Heart left ventricle (tissue), 16 donors: ENCODE results near the gene APLF. TPM values are rescaled to one million over a fixed set of nuclear protein-coding genes. Genes with fewer than 3 reads are reported as not detected.

ENCODE experiments used
- ATAC-seq, 4 donors: fragments of 200-7000 bp; cut with Tn5 transposase; one replicate each; pipeline ENCODE4 v1.9.1; 2020 to 2022; ENCODE audit warnings: moderate library complexity in 4 of 4, mild to moderate bottlenecking in 3 of 4, moderate number of reproducible peaks in 1 of 4
- DNase-seq, 5 donors: peaks; one replicate each; pipeline ENCODE4 v3.0.0-alpha.2; 2020
- H3K27ac ChIP-seq, 12 donors: fragments of 200-600 bp; sonication (generic) in 4 of 12; one replicate each; pipeline versions ENCODE4 v1.5.0 to v1.8.0; 2016 to 2022; ENCODE audit warnings: mild to moderate bottlenecking in 2 of 12
- H3K27me3 ChIP-seq, 9 donors: fragments of 200-600 bp; sonication (generic) in 2 of 9; one replicate each; pipeline versions ENCODE4 v1.5.1 to v1.8.0; 2016 to 2022; ENCODE audit warnings: mild to moderate bottlenecking in 3 of 9
- H3K36me3 ChIP-seq, 9 donors: fragments of 200-600 bp; sonication (generic) in 2 of 9; one replicate each; pipeline versions ENCODE4 v1.5.0 to v1.8.0; 2018 to 2022; ENCODE audit warnings: mild to moderate bottlenecking in 2 of 9
- H3K4me1 ChIP-seq, 12 donors: fragments of 200-600 bp; sonication (generic) in 4 of 12; one replicate each; pipeline versions ENCODE4 v1.5.0 to v1.8.0; 2016 to 2022; ENCODE audit warnings: mild to moderate bottlenecking in 3 of 12
- H3K4me3 ChIP-seq, 12 donors: fragments of 200-600 bp; sonication (generic) in 4 of 12; one replicate each; pipeline versions ENCODE4 v1.5.0 to v1.8.0; 2017 to 2022; ENCODE audit warnings: mild to moderate bottlenecking in 9 of 12, moderate library complexity in 4 of 12
- H3K9me3 ChIP-seq, 12 donors: fragments of 200-600 bp; sonication (generic) in 4 of 12; one replicate each; pipeline versions ENCODE4 v1.5.0 to v1.8.0; 2016 to 2022; ENCODE audit warnings: mild to moderate bottlenecking in 1 of 12
- CTCF ChIP-seq, 12 donors: fragments of 200-600 bp; sonication (generic) in 4 of 12; IDR thresholded peaks; one replicate each; pipeline versions ENCODE4 v1.5.0 to v1.8.0; 2018 to 2022; ENCODE audit warnings: antibody characterized with exemption in 12 of 12, mild to moderate bottlenecking in 5 of 12
- POLR2A ChIP-seq, 2 donors: fragments of 450-650 bp; IDR thresholded peaks; one replicate each; pipeline ENCODE4 v1.6.1; 2017; ENCODE audit warnings: antibody characterized with exemption in 2 of 2, mild to moderate bottlenecking in 2 of 2, moderate library complexity in 2 of 2
- WGBS, 4 donors: extraction: QIAGEN DNeasy Blood & Tissue Kit in 2 of 4; methylation state at CpG; one replicate each; pipeline versions ENCODE4 v1.1.5 to v1.1.7; 2013 to 2018; 5-methylcytosine and 5-hydroxymethylcytosine counted together
- intact Hi-C, 10 donors: fragments of 100-400 bp; cut with DNase I; formaldehyde crosslinking; loops; one replicate each; pipeline versions ENCODE4 v1.11.1 to v1.14.2; 2022
- polyA plus RNA-seq, 2 donors: library from polyadenylated mRNA; stranded (reverse); fragments of 200-250 nt; gene quantifications; one replicate each; pipeline ENCODE4 v1.2.3, GENCODE V29; 2013
- total RNA-seq, 9 donors: library from RNA; depleted of rRNA in 2 of 9; stranded (reverse); fragments of >200 nt in 2 of 9; fragmentation: NEBNext Ultra II Directional in 3 of 9; extraction: Animal tissue kit (Norgen Biotek cat#: 25700) in 3 of 9; gene quantifications; one replicate each; pipeline versions ENCODE4 v1.1.0 to v1.2.4, GENCODE V29; 2016 to 2023
- donor health status: ischemic (EF 13 %, LVEDD 7.1; RV severe dilation, severe dysfunction).
- donor health status: healthy with polysubstance abuse.
- donor health status: DM: no; HTN: yes; CAD: no.
- donor health status: DM: no; HTN: no; CAD: no.
- donor health status: ischemic (EF 25% LVEDD 6.9; RV normal size, moderate dysfunction).
- donor health status: ischemic (EF 25% LVEDD 5.7; RV mildly dilated, moderate dysfunction).
- donor health status: healthy.
- donor health status: DM: yes; HTN: yes; CAD: no.
- donor health status: ischemic (EF 35%, LVEDD 5.7; RV mildly dilated, moderate dysfunction).
- donor health status: nonischemic (EF 11% LVEDD 7.7; RV severe dilation, severe dysfunction).
- donor health status: DM: yes; HTN: yes; CAD: no.
- donor health status: PGD.
- donor health status: ischemic (EF 29% LVEDD 5.4; RV normal size, mild dysfunction).
- donor health status: nonischemic (EF 23%, LVEDD 6.1; RV moderate dilation, normal function).

The APLF gene
- total and polyA plus RNA-seq, 11 donors, result 0.64 to 7.9 (median 4.3) TPM

- Histone ChIP-seq H3K9me3 (peaks cover 0 to 7% (median 0%) of the 10 kb centered on the region in 12 donors), H3K36me3 (peaks cover 0 to 5% (median 0%) of the 10 kb centered on the region in 9 donors), H3K27me3 (no peaks in the 10 kb centered on the region), H3K27ac (no peak overlapping the region), H3K4me1 (peaks cover 0 to 9% (median 0%) of the 10 kb centered on the region in 12 donors), H3K4me3 (no peak overlapping the region)
- intact Hi-C loops, result no loop called here
- WGBS, 4 donors, result 87 to 93% (median 90%) methylated on average over 4 of the region's 4 CpGs
- no peak for ATAC-seq
- no peak for DNase-seq
- TF ChIP-seq CTCF (IDR thresholded peaks at IDR 0.05), result no peak
- no peak for TF ChIP-seq POLR2A (IDR thresholded peaks at IDR 0.05)
These were observed 69.6 kb downstream of the APLF start for GRCh38 chr2:68537011-68537410.

GRCh38 chr2:68537809-68538208, 70.4 kb downstream of the APLF start:
- TF ChIP-seq CTCF (IDR thresholded peaks at IDR 0.05) (no peak), POLR2A (IDR thresholded peaks at IDR 0.05) (no peak)
- DNase-seq (no peak), ATAC-seq (no peak)
- intact Hi-C loops, result no loop called here
- H3K27me3 ChIP-seq, result no peaks in the 10 kb centered on the region
- WGBS, 4 donors, result 60 to 67% (median 66%) methylated on average over 2 of the region's 2 CpGs
- peaks cover 0 to 9% (median 0%) of the 10 kb centered on the region in 12 donors for H3K9me3 ChIP-seq
- peaks cover 0 to 9% (median 0%) of the 10 kb centered on the region in 12 donors for H3K4me1 ChIP-seq
- H3K27ac ChIP-seq, result no peak overlapping the region
- H3K36me3 ChIP-seq, result peaks cover 0 to 5% (median 0%) of the 10 kb centered on the region in 9 donors
- no peak overlapping the region for H3K4me3 ChIP-seq

- H3K27ac ChIP-seq, result no peak overlapping the region
- WGBS, 4 donors, result 90 to 96% (median 93%) methylated on average over 2 of the region's 2 CpGs
- no peaks in the 10 kb centered on the region for H3K4me1 ChIP-seq
- no peak for ATAC-seq
- no peak for TF ChIP-seq POLR2A (IDR thresholded peaks at IDR 0.05)
- no peak for TF ChIP-seq CTCF (IDR thresholded peaks at IDR 0.05)
- H3K9me3 ChIP-seq, result peaks cover 0 to 9% (median 0%) of the 10 kb centered on the region in 12 donors
- no peak for DNase-seq
- H3K27me3 ChIP-seq, result no peaks in the 10 kb centered on the region
- no peak overlapping the region for H3K4me3 ChIP-seq
- intact Hi-C loops, result no loop called here
- peaks cover 0 to 6% (median 0%) of the 10 kb centered on the region in 9 donors for H3K36me3 ChIP-seq
These were observed 77.4 kb downstream of the APLF start for GRCh38 chr2:68544811-68545210.

- 54 to 83% (median 64%) methylated on average over 1 of the region's 1 CpG for WGBS, 4 donors
- no peak for ATAC-seq
- H3K9me3 ChIP-seq, result no peaks in the 10 kb centered on the region
- H3K36me3 ChIP-seq, result peaks cover 0 to 6% (median 0%) of the 10 kb centered on the region in 9 donors
- intact Hi-C loops, result no loop called here
- no peak for TF ChIP-seq CTCF (IDR thresholded peaks at IDR 0.05)
- no peak for TF ChIP-seq POLR2A (IDR thresholded peaks at IDR 0.05)
- H3K27ac ChIP-seq, result no peak overlapping the region
- DNase-seq, result no peak
- H3K27me3 ChIP-seq, result no peaks in the 10 kb centered on the region
- H3K4me1 ChIP-seq, result no peaks in the 10 kb centered on the region
- no peak overlapping the region for H3K4me3 ChIP-seq
These were observed 81.0 kb downstream of the APLF start for GRCh38 chr2:68548396-68548795.
